IMR-90 (cell line): ENCODE data around the gene RAD51B. TPM values are rescaled to one million over a fixed set of nuclear protein-coding genes. Genes with fewer than 3 reads are reported as not detected.

ENCODE experiments used
- ATAC-seq: fragments of 200-7000 bp; cut with Tn5 transposase; 2 replicates; pipeline ENCODE4 v1.9.1; 2020; ENCODE audit warnings: low read depth, mild to moderate bottlenecking, moderate library complexity
- BruUV-seq: library from RNA; stranded (reverse); fragments of 400-500 nt; replicated peaks from 2 replicates; lab custom pipeline; 2021; lab: Mats Ljungman, UMichigan
- CTCF ChIA-PET: fragments of 300-600 bp; formaldehyde crosslinking; extraction: SDS; loops from one replicate; lab custom pipeline; 2021; ENCODE audit warnings: antibody characterized with exemption; lab: Yijun Ruan, JAX
- POLR2A ChIA-PET: fragments of 300-600 bp; sonication (Branson Sonifier 250); formaldehyde crosslinking; loops from one replicate; lab custom pipeline; 2022; ENCODE audit warnings: antibody characterized with exemption; ENCODE audit not compliant: unreplicated experiment; lab: Charles Lee
- DNase-seq: peaks from one replicate; pipeline ENCODE4 v3.0.0; 2013
- H2AFZ ChIP-seq: replicated peaks from 2 replicates; pipeline ENCODE3; 2013; ENCODE audit warnings: low read length, mild to moderate bottlenecking; ENCODE audit not compliant: poor library complexity
- H2AK5ac ChIP-seq: 2 replicates; pipeline ENCODE4 v1.6.1; 2013; ENCODE audit warnings: low read depth, low read length, inconsistent platforms
- H2AK9ac ChIP-seq: replicated peaks from 2 replicates; pipeline ENCODE3; 2013; ENCODE audit warnings: mild to moderate bottlenecking, low read depth, low read length, moderate library complexity; ENCODE audit not compliant: poor library complexity
- H2BK120ac ChIP-seq: 2 replicates; pipeline ENCODE4 v1.6.1; 2013; ENCODE audit warnings: low read depth, low read length, inconsistent platforms
- H2BK15ac ChIP-seq: 3 replicates; pipeline ENCODE4 v1.6.1; 2013; ENCODE audit warnings: low read depth, low read length, inconsistent platforms
- H2BK20ac ChIP-seq: 2 replicates; pipeline ENCODE4 v1.6.1; 2013; ENCODE audit warnings: low read depth, mild to moderate bottlenecking, inconsistent platforms, low read length, moderate library complexity
- H2BK5ac ChIP-seq: 2 replicates; pipeline ENCODE4 v1.6.1; 2013; ENCODE audit warnings: mild to moderate bottlenecking, low read depth, low read length, inconsistent platforms; ENCODE audit not compliant: poor library complexity, severe bottlenecking
- H3K14ac ChIP-seq: replicated peaks from 2 replicates; pipeline ENCODE4 v1.6.1; 2013; ENCODE audit warnings: low read depth, low read length, inconsistent platforms
- H3K18ac ChIP-seq: 2 replicates; pipeline ENCODE4 v1.6.1; 2013; ENCODE audit warnings: low read depth, low read length, control low read depth
- H3K23ac ChIP-seq: 2 replicates; pipeline ENCODE4 v1.6.1; 2013; ENCODE audit warnings: low read depth, low read length, inconsistent platforms
- H3K27ac ChIP-seq: 2 replicates; pipeline ENCODE4 v1.5.1; 2013; ENCODE audit warnings: mild to moderate bottlenecking, control low read depth, low read length; ENCODE audit not compliant: insufficient read depth
- H3K27me3 ChIP-seq: 2 replicates; pipeline ENCODE4 v1.6.1; 2013; ENCODE audit warnings: low read length; ENCODE audit not compliant: control insufficient read depth, insufficient read depth
- H3K36me3 ChIP-seq: 2 replicates; pipeline ENCODE4 v1.6.1; 2013; ENCODE audit warnings: low read length, mixed read lengths; ENCODE audit not compliant: control insufficient read depth, insufficient read depth
- H3K4ac ChIP-seq: 2 replicates; pipeline ENCODE4 v1.6.1; 2013; ENCODE audit warnings: low read depth, low read length, inconsistent platforms
- H3K4me1 ChIP-seq: 2 replicates; pipeline ENCODE4 v1.6.1; 2013; ENCODE audit warnings: low read length, mixed read lengths; ENCODE audit not compliant: control insufficient read depth, insufficient read depth
- H3K4me2 ChIP-seq: 2 replicates; pipeline ENCODE4 v1.6.1; 2013; ENCODE audit warnings: low read depth, mild to moderate bottlenecking, control low read depth, low read length, moderate library complexity
- H3K4me3 ChIP-seq: 2 replicates; pipeline ENCODE4 v1.5.1; 2013; ENCODE audit warnings: low read depth, mild to moderate bottlenecking, control low read depth, low read length, moderate library complexity; ENCODE audit not compliant: insufficient read depth
- H3K56ac ChIP-seq: 2 replicates; pipeline ENCODE4 v1.6.1; 2013; ENCODE audit warnings: low read length, inconsistent platforms; ENCODE audit not compliant: insufficient read depth; ENCODE audit errors: extremely low read depth
- H3K79me1 ChIP-seq, 2 experiments: 2 replicates each; pipeline ENCODE4 v1.6.1; 2013; ENCODE audit warnings: low read length in 2 of 2, inconsistent platforms in 1 of 2, low read depth in 1 of 2
- H3K9ac ChIP-seq: 2 replicates; pipeline ENCODE4 v1.6.1; 2013; ENCODE audit warnings: low read depth, low read length, control low read depth
- H3K9me1 ChIP-seq: 2 replicates; pipeline ENCODE4 v1.6.1; 2013; ENCODE audit warnings: low read length, inconsistent platforms; ENCODE audit not compliant: insufficient read depth
- H3K9me3 ChIP-seq: 2 replicates; pipeline ENCODE4 v1.6.1; 2013; ENCODE audit warnings: low read length; ENCODE audit not compliant: control insufficient read depth, insufficient read depth
- H4K20me1 ChIP-seq: 2 replicates; pipeline ENCODE4 v1.6.1; 2013; ENCODE audit warnings: low read length, inconsistent platforms; ENCODE audit not compliant: insufficient read depth
- H4K5ac ChIP-seq: 2 replicates; pipeline ENCODE4 v1.6.1; 2013; ENCODE audit warnings: mild to moderate bottlenecking, low read depth, low read length, control low read depth
- H4K8ac ChIP-seq, 2 experiments: 2 replicates each; pipeline ENCODE4 v1.6.1; 2013; ENCODE audit warnings: low read depth in 2 of 2, low read length in 2 of 2, control low read depth in 1 of 2, inconsistent platforms in 1 of 2
- H4K91ac ChIP-seq: 2 replicates; pipeline ENCODE4 v1.6.1; 2013; ENCODE audit warnings: low read depth, low read length, inconsistent platforms; ENCODE audit not compliant: insufficient read depth
- BHLHE40 ChIP-seq: fragments of 150-350 bp; IDR thresholded peaks from 2 replicates; pipeline ENCODE4 v1.6.1; 2016; ENCODE audit warnings: mild to moderate bottlenecking, low read depth, low read length
- CEBPB ChIP-seq: IDR thresholded peaks from 2 replicates; pipeline ENCODE4 v1.6.1; 2012; ENCODE audit warnings: low read depth, low read length, improper control_type of control experiment
- CHD1 ChIP-seq: IDR thresholded peaks from 2 replicates; pipeline ENCODE4 v1.6.1; 2012; ENCODE audit warnings: low read depth, low read length, improper control_type of control experiment
- FOS ChIP-seq: fragments of 150-350 bp; IDR thresholded peaks from 2 replicates; pipeline ENCODE4 v1.6.1; 2016; ENCODE audit warnings: low read depth, low read length
- MAFK ChIP-seq: IDR thresholded peaks from 2 replicates; pipeline ENCODE4 v1.6.1; 2012; ENCODE audit warnings: low read depth, low read length, improper control_type of control experiment
- MAZ ChIP-seq: IDR thresholded peaks from 2 replicates; pipeline ENCODE4 v1.6.1; 2012; ENCODE audit warnings: low read depth, mild to moderate bottlenecking, low read length, improper control_type of control experiment, moderate library complexity, borderline replicate concordance
- MXI1 ChIP-seq: IDR thresholded peaks from 2 replicates; pipeline ENCODE4 v1.6.1; 2012; ENCODE audit warnings: low read depth, mild to moderate bottlenecking, low read length, moderate library complexity, borderline replicate concordance
- NFE2L2 ChIP-seq: fragments of 150-350 bp; IDR thresholded peaks from 2 replicates; pipeline ENCODE4 v1.6.1; 2016; ENCODE audit warnings: low read depth, mild to moderate bottlenecking, low read length
- POLR2A ChIP-seq: IDR thresholded peaks from 2 replicates; pipeline ENCODE4 v1.6.1; 2012; ENCODE audit warnings: mild to moderate bottlenecking, low read depth, low read length
- RAD21 ChIP-seq: IDR thresholded peaks from 2 replicates; pipeline ENCODE4 v1.6.1; 2012; ENCODE audit warnings: low read length, improper control_type of control experiment
- RCOR1 ChIP-seq: IDR thresholded peaks from 2 replicates; pipeline ENCODE4 v1.6.1; 2012; ENCODE audit warnings: mild to moderate bottlenecking, low read length, improper control_type of control experiment; ENCODE audit not compliant: insufficient replicate concordance
- RFX5 ChIP-seq: IDR thresholded peaks from 2 replicates; pipeline ENCODE4 v1.8.0; 2012; ENCODE audit warnings: low read depth, mild to moderate bottlenecking, low read length, moderate library complexity
- SMC3 ChIP-seq: fragments of 150-350 bp; IDR thresholded peaks from 2 replicates; pipeline ENCODE4 v1.6.1; 2016; ENCODE audit warnings: low read depth, mild to moderate bottlenecking, antibody characterized with exemption, low read length, moderate library complexity
- USF2 ChIP-seq: fragments of 150-350 bp; IDR thresholded peaks from 2 replicates; pipeline ENCODE4 v1.6.1; 2017; ENCODE audit warnings: mild to moderate bottlenecking, antibody characterized with exemption, low read length, low read depth
- WGBS, 2 experiments: methylation state at CpG; one replicate each; pipeline versions ENCODE4 v1.1.5 to v1.1.7; 2013; ENCODE audit warnings: missing lambda C conversion rate in 2 of 2; ENCODE audit not compliant: insufficient read length in 1 of 2; ENCODE audit errors: extremely low coverage in 2 of 2; 5-methylcytosine and 5-hydroxymethylcytosine counted together
- dilution Hi-C: fragments of 300-500 bp; cut with HindIII; formaldehyde crosslinking; loops from one replicate; pipeline ENCODE4 v1.14.3; 2018; ENCODE audit warnings: low sequenced_read_pairs; ENCODE audit not compliant: unreplicated experiment
- in situ Hi-C: fragments of 300-500 bp; cut with MboI; formaldehyde crosslinking; loops from 3 replicates; pipeline ENCODE4 v1.14.3; 2019; ENCODE audit warnings: low sequenced_read_pairs, inconsistent platforms, mixed read lengths
- intact Hi-C: fragments of 100-400 bp; cut with micrococcal nuclease; formaldehyde crosslinking; loops from 2 replicates; pipeline ENCODE4 v1.10.0; 2022
- polyA plus RNA-seq, 3 experiments: library from polyadenylated mRNA; depleted of rRNA; stranded (reverse); fragments of >200 nt; gene quantifications; 2 replicates each; pipeline ENCODE4 v1.2.3, GENCODE V29; 2012; ENCODE audit warnings: low replicate concordance in 1 of 3
- total RNA-seq: library from RNA; depleted of rRNA; stranded (reverse); fragments of >200 nt; gene quantifications from 2 replicates; pipeline ENCODE4 v1.2.3, GENCODE V29; 2012
- TF ChIP-seq, protein P1 (sequence below): fragments of 150-350 bp; IDR thresholded peaks from 2 replicates; pipeline ENCODE4 v1.6.1; 2016; ENCODE audit warnings: low read depth, mild to moderate bottlenecking, low read length, moderate library complexity, borderline replicate concordance
- TF ChIP-seq, protein P2 (sequence below): conservative IDR thresholded peaks from 2 replicates; pipeline ENCODE4 v1.5.1; 2012; ENCODE audit warnings: mild to moderate bottlenecking, low read depth, low read length, improper control_type of control experiment

The RAD51B gene
- total and polyA plus RNA-seq, 2 of the 4 experiments (the other 2 are of a cell fraction) = 5.1 to 18.8 TPM

- Histone ChIP-seq H4K20me1 (no peaks in the 10 kb centered on the region), H4K5ac (no peak overlapping the region), H3K27ac (no peak overlapping the region), H2BK120ac (no peak overlapping the region), H3K14ac (no peak overlapping the region), H2AK9ac (no peak overlapping the region), H2AK5ac (no peak overlapping the region), H3K27me3 (no peaks in the 10 kb centered on the region), H2AFZ (no peak overlapping the region), H3K9ac (no peak overlapping the region), H3K9me1 (peaks cover 6% of the 10 kb centered on the region; the same call in 1 of the 2 replicates), H3K4me3 (no peak overlapping the region), H2BK15ac (no peak overlapping the region), H3K23ac (no peak overlapping the region), H4K8ac (no peak overlapping the region; a peak in 1 of 4 replicates), H3K56ac (no peak overlapping the region), H2BK20ac (no peak overlapping the region), H3K18ac (no peak overlapping the region), H3K4ac (no peak overlapping the region), H3K4me2 (no peak overlapping the region), H3K9me3 (no peaks in the 10 kb centered on the region), H3K36me3 (no peaks in the 10 kb centered on the region), H3K4me1 (peaks cover 5% of the 10 kb centered on the region), H3K79me1 (no peaks in the 10 kb centered on the region), H2BK5ac (no peak overlapping the region), H4K91ac (no peak overlapping the region)
- dilution Hi-C loops (no loop called here), intact Hi-C loops (no loop called here), in situ Hi-C loops (no loop called here)
- ATAC-seq (no peak), DNase-seq (no peak)
- no peak for TF ChIP-seq MAZ
- TF ChIP-seq, protein P1, sequence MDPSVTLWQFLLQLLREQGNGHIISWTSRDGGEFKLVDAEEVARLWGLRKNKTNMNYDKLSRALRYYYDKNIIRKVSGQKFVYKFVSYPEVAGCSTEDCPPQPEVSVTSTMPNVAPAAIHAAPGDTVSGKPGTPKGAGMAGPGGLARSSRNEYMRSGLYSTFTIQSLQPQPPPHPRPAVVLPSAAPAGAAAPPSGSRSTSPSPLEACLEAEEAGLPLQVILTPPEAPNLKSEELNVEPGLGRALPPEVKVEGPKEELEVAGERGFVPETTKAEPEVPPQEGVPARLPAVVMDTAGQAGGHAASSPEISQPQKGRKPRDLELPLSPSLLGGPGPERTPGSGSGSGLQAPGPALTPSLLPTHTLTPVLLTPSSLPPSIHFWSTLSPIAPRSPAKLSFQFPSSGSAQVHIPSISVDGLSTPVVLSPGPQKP = no peak
- TF ChIP-seq USF2 = no peak
- no peak for TF ChIP-seq POLR2A
- no peak for TF ChIP-seq RCOR1
- TF ChIP-seq NFE2L2 = no peak
- TF ChIP-seq, protein P2, sequence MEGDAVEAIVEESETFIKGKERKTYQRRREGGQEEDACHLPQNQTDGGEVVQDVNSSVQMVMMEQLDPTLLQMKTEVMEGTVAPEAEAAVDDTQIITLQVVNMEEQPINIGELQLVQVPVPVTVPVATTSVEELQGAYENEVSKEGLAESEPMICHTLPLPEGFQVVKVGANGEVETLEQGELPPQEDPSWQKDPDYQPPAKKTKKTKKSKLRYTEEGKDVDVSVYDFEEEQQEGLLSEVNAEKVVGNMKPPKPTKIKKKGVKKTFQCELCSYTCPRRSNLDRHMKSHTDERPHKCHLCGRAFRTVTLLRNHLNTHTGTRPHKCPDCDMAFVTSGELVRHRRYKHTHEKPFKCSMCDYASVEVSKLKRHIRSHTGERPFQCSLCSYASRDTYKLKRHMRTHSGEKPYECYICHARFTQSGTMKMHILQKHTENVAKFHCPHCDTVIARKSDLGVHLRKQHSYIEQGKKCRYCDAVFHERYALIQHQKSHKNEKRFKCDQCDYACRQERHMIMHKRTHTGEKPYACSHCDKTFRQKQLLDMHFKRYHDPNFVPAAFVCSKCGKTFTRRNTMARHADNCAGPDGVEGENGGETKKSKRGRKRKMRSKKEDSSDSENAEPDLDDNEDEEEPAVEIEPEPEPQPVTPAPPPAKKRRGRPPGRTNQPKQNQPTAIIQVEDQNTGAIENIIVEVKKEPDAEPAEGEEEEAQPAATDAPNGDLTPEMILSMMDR = no peak
- no peak for TF ChIP-seq RAD21
- TF ChIP-seq BHLHE40 = no peak
- TF ChIP-seq RFX5 = no peak
- TF ChIP-seq MXI1 = no peak
- no peak for TF ChIP-seq CHD1
- TF ChIP-seq MAFK = no peak
- TF ChIP-seq SMC3 = no peak
- no peak for TF ChIP-seq FOS
- TF ChIP-seq CEBPB = no peak
- CTCF ChIA-PET = no interaction called here
- POLR2A ChIA-PET = no interaction called here
- WGBS, 2 experiments = 75% methylated on average over 3 of the region's 4 CpGs; no CpG with 5 or more reads in 1 of the 2 experiments
- no TSS peak for BruUV-seq
Observed at GRCh38 chr14:68375376-68375775, 555.8 kb downstream of the RAD51B start.
